CD14-positive monocyte (primary cell): Measurements from ENCODE around the gene PPP2R3C. TPM values are rescaled to one million over a fixed set of nuclear protein-coding genes. Genes with fewer than 3 reads are reported as not detected.
"Not testable (repeated sequence)": the region's sequence is repeated elsewhere in the genome, so short reads cannot be mapped to it uniquely, and the experiment has no call there.

Source experiments
- DNase-seq, 3 donors: peaks; one replicate each; pipeline ENCODE4 v3.0.0-alpha.2; 2011 to 2022
- H2AFZ ChIP-seq: 2 replicates; pipeline ENCODE4 v1.6.0; 2012; ENCODE audit warnings: mild to moderate bottlenecking, low read depth, low read length, inconsistent platforms; ENCODE audit not compliant: insufficient read depth, poor library complexity, severe bottlenecking
- H3K27ac ChIP-seq, 2 donors: 1 replicate in 1 of 2; 2 replicates in 1 of 2; pipeline ENCODE4 v1.5.1; 2012 to 2013; ENCODE audit warnings: low read length in 2 of 2, control low read depth in 1 of 2, inconsistent platforms in 1 of 2, low read depth in 1 of 2, mild to moderate bottlenecking in 1 of 2
- H3K27me3 ChIP-seq, 2 donors: one replicate each; pipeline versions ENCODE4 v1.6.0 to v1.6.1; 2011 to 2013; ENCODE audit warnings: low read length in 2 of 2; ENCODE audit not compliant: control insufficient read depth in 2 of 2, insufficient read depth in 2 of 2
- H3K36me3 ChIP-seq, 2 donors: replicated peaks in 1 of 2; 1 replicate in 1 of 2; 2 replicates in 1 of 2; pipeline versions ENCODE4 v1.5.1 to v1.6.1; 2012 to 2013; ENCODE audit warnings: low read length in 2 of 2, control low read depth in 1 of 2, inconsistent platforms in 1 of 2, mild to moderate bottlenecking in 1 of 2; ENCODE audit not compliant: insufficient read depth in 2 of 2, control insufficient read depth in 1 of 2
- H3K4me1 ChIP-seq, 2 donors: 1 replicate in 1 of 2; 2 replicates in 1 of 2; pipeline versions ENCODE4 v1.5.1 to v1.6.1; 2012 to 2013; ENCODE audit warnings: low read length in 2 of 2, control low read depth in 1 of 2, inconsistent platforms in 1 of 2, mild to moderate bottlenecking in 1 of 2, moderate library complexity in 1 of 2; ENCODE audit not compliant: insufficient read depth in 2 of 2, control insufficient read depth in 1 of 2
- H3K4me2 ChIP-seq: replicated peaks from 2 replicates; pipeline ENCODE3; 2012; ENCODE audit warnings: low read length, moderate library complexity, mild to moderate bottlenecking; ENCODE audit not compliant: poor library complexity, severe bottlenecking; ENCODE audit errors: extremely low read depth
- H3K4me3 ChIP-seq, 3 experiments: fragments of 200-600 bp in 1 of 3; sonication (generic) in 1 of 3; replicated peaks in 1 of 3; 1 replicate in 2 of 3; 2 replicates in 1 of 3; pipeline ENCODE4 v1.5.1; 2011 to 2013; ENCODE audit warnings: low read length in 3 of 3, mild to moderate bottlenecking in 3 of 3, control low read depth in 2 of 3, low read depth in 2 of 3, inconsistent platforms in 1 of 3, moderate library complexity in 1 of 3
- H3K79me2 ChIP-seq: 2 replicates; pipeline ENCODE4 v1.6.0; 2012; ENCODE audit warnings: mild to moderate bottlenecking, control low read depth, inconsistent platforms, low read length, moderate library complexity; ENCODE audit not compliant: insufficient read depth
- H3K9ac ChIP-seq: 2 replicates; pipeline ENCODE4 v1.6.0; 2017; ENCODE audit warnings: low read length, mild to moderate bottlenecking; ENCODE audit not compliant: insufficient read depth, poor library complexity, severe bottlenecking
- H3K9me3 ChIP-seq, 2 donors: replicated peaks in 1 of 2; 1 replicate in 1 of 2; 2 replicates in 1 of 2; pipeline versions ENCODE4 v1.5.1 to v1.6.1; 2012 to 2013; ENCODE audit warnings: low read length in 2 of 2, control low read depth in 1 of 2; ENCODE audit not compliant: control insufficient read depth in 1 of 2, insufficient read depth in 1 of 2
- H4K20me1 ChIP-seq: 2 replicates; pipeline ENCODE4 v1.6.0; 2012; ENCODE audit warnings: mild to moderate bottlenecking, low read length, control low read depth, moderate library complexity; ENCODE audit not compliant: insufficient read depth
- H3K27ac Mint-ChIP-seq, 7 donors: one replicate each; pipeline ENCODE4 v1.8.0; 2020; ENCODE audit warnings: mild to moderate bottlenecking in 7 of 7, mixed read lengths in 7 of 7, moderate library complexity in 6 of 7, inconsistent platforms in 2 of 7
- H3K27me3 Mint-ChIP-seq, 3 donors: one replicate each; pipeline ENCODE4 v1.8.0; 2021 to 2022; ENCODE audit warnings: low read depth in 3 of 3, mild to moderate bottlenecking in 3 of 3, mixed read lengths in 3 of 3, moderate library complexity in 3 of 3, inconsistent platforms in 1 of 3
- H3K36me3 Mint-ChIP-seq, 2 donors: one replicate each; pipeline ENCODE4 v1.8.0; 2020; ENCODE audit warnings: mixed read lengths in 2 of 2, inconsistent platforms in 1 of 2, mild to moderate bottlenecking in 1 of 2
- H3K4me1 Mint-ChIP-seq: one replicate; pipeline ENCODE4 v1.8.0; 2020; ENCODE audit warnings: mild to moderate bottlenecking, mixed read lengths
- H3K4me3 Mint-ChIP-seq, 2 donors: one replicate each; pipeline ENCODE4 v1.8.0; 2020; ENCODE audit warnings: mild to moderate bottlenecking in 2 of 2, mixed read lengths in 2 of 2, moderate library complexity in 1 of 2
- H3K9me3 Mint-ChIP-seq, 7 donors: one replicate each; pipeline ENCODE4 v1.8.0; 2020 to 2022; ENCODE audit warnings: mixed read lengths in 7 of 7, mild to moderate bottlenecking in 6 of 7, moderate library complexity in 6 of 7, inconsistent platforms in 2 of 7
- WGBS: methylation state at CpG from one replicate; pipeline ENCODE4 v1.1.5; 2013; ENCODE audit warnings: missing lambda C conversion rate; ENCODE audit not compliant: insufficient coverage; 5-methylcytosine and 5-hydroxymethylcytosine counted together
- intact Hi-C, 2 donors: fragments of 100-400 bp; cut with micrococcal nuclease; formaldehyde crosslinking; loops; one replicate each; pipeline versions ENCODE4 v1.15.0 to v1.15.1; 2023
- polyA plus RNA-seq, 3 donors: library from polyadenylated mRNA; depleted of rRNA in 1 of 3; unstranded in 2 of 3; stranded (reverse) in 1 of 3; fragments of 300-500 nt in 2 of 3; fragments of >200 nt in 1 of 3; fragmentation: Illumina TruSeq in 2 of 3; gene quantifications; 1 replicate in 2 of 3; 2 replicates in 1 of 3; pipeline ENCODE4 v1.2.3, GENCODE V29; 2012 to 2021
- TF ChIP-seq, protein P1 (sequence below): fragments of 200-600 bp; IDR thresholded peaks from one replicate; pipeline ENCODE4 v1.8.0; 2022; ENCODE audit warnings: antibody characterized with exemption, mild to moderate bottlenecking

PPP2R3C gene
- polyA plus RNA-seq, 3 donors: 21.4 to 131 (median 122) TPM

DNA sequence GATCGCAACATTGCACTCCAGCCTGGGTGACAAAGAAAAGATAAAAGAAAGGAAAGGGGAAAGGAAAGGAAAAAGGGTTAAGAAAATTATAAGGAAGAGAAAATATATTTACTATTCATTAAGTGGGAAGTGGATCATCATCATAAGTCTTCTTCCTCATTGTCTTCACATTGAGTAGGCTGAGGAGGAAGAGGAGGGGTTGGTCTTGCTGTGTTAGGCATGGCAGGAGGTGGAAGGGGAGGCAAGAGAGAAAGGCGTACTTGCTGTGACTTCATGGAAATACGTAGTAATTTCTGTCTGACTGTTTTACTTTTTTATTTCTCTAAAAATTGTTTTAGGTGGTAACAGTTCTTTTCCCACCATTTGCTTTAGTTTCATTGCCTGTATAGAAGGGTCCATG lies 49.6 kb downstream of the PPP2R3C start:
- Histone ChIP-seq H3K27ac (no peak overlapping the region), H3K4me2 (no peak overlapping the region), H3K9ac (no peak overlapping the region), H3K9me3 (no peaks in the 10 kb centered on the region), H3K36me3 (peaks cover 8 to 39% of the 10 kb centered on the region in 2 donors), H3K4me1 (no peaks in the 10 kb centered on the region), H3K4me3 (no peak overlapping the region), H3K27me3 (no peaks in the 10 kb centered on the region), H2AFZ (no peak overlapping the region), H3K79me2 (no peaks in the 10 kb centered on the region), H4K20me1 (no peaks in the 10 kb centered on the region)
- H3K27ac Mint-ChIP-seq: peak overlapping the region in 1 of 7 donors; percentile 73
- intact Hi-C loops: no loop called here
- no peak overlapping the region for H3K4me3 Mint-ChIP-seq
- TF ChIP-seq, protein P1, sequence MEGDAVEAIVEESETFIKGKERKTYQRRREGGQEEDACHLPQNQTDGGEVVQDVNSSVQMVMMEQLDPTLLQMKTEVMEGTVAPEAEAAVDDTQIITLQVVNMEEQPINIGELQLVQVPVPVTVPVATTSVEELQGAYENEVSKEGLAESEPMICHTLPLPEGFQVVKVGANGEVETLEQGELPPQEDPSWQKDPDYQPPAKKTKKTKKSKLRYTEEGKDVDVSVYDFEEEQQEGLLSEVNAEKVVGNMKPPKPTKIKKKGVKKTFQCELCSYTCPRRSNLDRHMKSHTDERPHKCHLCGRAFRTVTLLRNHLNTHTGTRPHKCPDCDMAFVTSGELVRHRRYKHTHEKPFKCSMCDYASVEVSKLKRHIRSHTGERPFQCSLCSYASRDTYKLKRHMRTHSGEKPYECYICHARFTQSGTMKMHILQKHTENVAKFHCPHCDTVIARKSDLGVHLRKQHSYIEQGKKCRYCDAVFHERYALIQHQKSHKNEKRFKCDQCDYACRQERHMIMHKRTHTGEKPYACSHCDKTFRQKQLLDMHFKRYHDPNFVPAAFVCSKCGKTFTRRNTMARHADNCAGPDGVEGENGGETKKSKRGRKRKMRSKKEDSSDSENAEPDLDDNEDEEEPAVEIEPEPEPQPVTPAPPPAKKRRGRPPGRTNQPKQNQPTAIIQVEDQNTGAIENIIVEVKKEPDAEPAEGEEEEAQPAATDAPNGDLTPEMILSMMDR: no peak
- 83% methylated on average over 1 of the region's 3 CpGs for WGBS
- no peak for DNase-seq
- peaks cover 0 to 7% (median 2%) of the 10 kb centered on the region in 7 donors for H3K9me3 Mint-ChIP-seq
- peaks cover 3% of the 10 kb centered on the region for H3K4me1 Mint-ChIP-seq
- H3K36me3 Mint-ChIP-seq: peaks cover 42 to 79% of the 10 kb centered on the region in 2 donors
- H3K27me3 Mint-ChIP-seq: no peaks in the 10 kb centered on the region

DNA sequence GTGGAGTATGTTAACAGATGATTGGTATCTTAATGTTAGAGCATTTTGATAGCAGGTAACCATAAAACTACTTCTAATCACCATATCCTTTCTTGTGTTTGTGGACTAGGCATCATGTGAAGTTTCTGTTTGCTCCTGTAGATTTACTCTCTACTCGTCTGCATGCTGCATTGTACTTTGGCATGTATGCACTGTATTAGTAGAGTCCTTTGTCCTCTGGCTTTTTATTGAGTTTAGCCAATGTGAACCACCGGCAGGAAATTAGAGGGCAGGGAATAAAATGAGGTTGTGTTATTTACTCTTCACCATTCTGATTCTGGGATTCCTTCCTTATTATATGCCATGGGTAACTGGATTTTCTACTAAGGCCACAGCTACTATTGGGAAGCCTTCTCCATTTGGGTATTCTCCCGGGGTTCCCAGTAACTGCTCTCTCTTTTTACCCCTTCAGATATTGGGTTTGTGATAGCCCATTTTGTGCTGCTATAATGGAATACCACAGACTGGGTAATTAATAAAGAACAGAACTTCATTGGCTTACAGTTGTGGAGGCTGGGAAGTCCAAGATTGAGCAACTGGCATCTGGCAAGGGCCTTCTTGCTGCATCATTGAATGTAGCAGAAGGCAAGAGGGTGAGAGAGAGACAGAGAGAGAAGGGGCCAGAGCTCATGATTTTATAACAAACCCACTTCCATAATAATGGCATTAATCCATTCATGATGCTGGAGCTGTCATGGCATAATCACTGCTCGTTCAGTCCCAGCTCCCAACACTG lies 53.4 kb downstream of the PPP2R3C start:
- TF ChIP-seq, protein P1: no peak
- Histone ChIP-seq H3K79me2 (no peaks in the 10 kb centered on the region), H3K9me3 (no peaks in the 10 kb centered on the region), H3K9ac (no peak overlapping the region), H4K20me1 (no peaks in the 10 kb centered on the region), H2AFZ (no peak overlapping the region), H3K4me3 (no peak overlapping the region), H3K4me1 (no peaks in the 10 kb centered on the region), H3K27ac (no peak overlapping the region), H3K36me3 (peaks cover 8 to 35% of the 10 kb centered on the region in 2 donors), H3K4me2 (no peak overlapping the region), H3K27me3 (no peaks in the 10 kb centered on the region)
- 100% methylated on average over 1 of the region's 4 CpGs for WGBS
- H3K4me1 Mint-ChIP-seq: peaks cover 3% of the 10 kb centered on the region
- H3K27me3 Mint-ChIP-seq: no peaks in the 10 kb centered on the region
- H3K4me3 Mint-ChIP-seq: no peak overlapping the region
- no peak overlapping the region for H3K27ac Mint-ChIP-seq
- intact Hi-C loops: no loop called here
- peaks cover 31 to 72% of the 10 kb centered on the region in 2 donors for H3K36me3 Mint-ChIP-seq
- H3K9me3 Mint-ChIP-seq: peaks cover 0 to 7% (median 2%) of the 10 kb centered on the region in 7 donors
- peak in 1 of 3 donors; percentile 36 for DNase-seq

DNA sequence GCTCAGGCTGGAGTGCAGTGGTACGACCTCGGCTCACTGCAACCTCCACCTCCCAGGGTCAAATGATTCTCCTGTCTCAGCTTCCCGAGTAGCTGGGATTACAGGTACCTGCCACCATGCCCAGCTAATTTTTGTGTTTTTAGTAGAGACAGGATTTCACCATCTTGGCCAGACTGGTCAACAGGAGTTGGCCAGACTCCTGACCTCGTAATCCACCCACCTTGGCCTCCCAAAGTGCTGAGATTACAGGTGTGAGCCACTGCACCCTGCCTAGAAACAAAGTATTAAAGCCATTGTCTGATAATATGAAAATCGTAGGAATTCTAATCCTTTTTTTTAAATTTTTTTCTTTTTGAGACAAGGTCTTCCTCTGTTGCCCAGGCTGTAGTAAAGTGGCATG lies 56.1 kb downstream of the PPP2R3C start:
- H3K36me3 Mint-ChIP-seq: peaks cover 25 to 63% of the 10 kb centered on the region in 2 donors
- WGBS: 100% methylated on average over 1 of the region's 5 CpGs
- H3K79me2 ChIP-seq, H3K27ac Mint-ChIP-seq, H3K4me1 Mint-ChIP-seq, H3K4me3 Mint-ChIP-seq, H3K4me2 ChIP-seq, intact Hi-C loops, DNase-seq, H3K9ac ChIP-seq, H3K9me3 ChIP-seq, H3K9me3 Mint-ChIP-seq, H2AFZ ChIP-seq, H3K27me3 ChIP-seq, H4K20me1 ChIP-seq, H3K4me3 ChIP-seq, H3K27ac ChIP-seq, H3K27me3 Mint-ChIP-seq, H3K4me1 ChIP-seq: not testable (repeated sequence)
- H3K36me3 ChIP-seq: peaks cover 18 to 39% of the 10 kb centered on the region in 2 donors
